HuH-7 (cell line): Measurements from ENCODE around the gene FARS2.

Source experiments
- DNase-seq: peaks from one replicate; pipeline ENCODE4 v3.0.0; 2011; ENCODE audit warnings: low spot score

Gene FARS2

GRCh38 chr6:5582762-5583161, 321.4 kb downstream of the FARS2 start:
- no peak for DNase-seq

GRCh38 chr6:5583528-5583927, 322.2 kb downstream of the FARS2 start:
- DNase-seq, result no peak

- DNase-seq, result no peak
Measured at GRCh38 chr6:5584078-5584482, 322.8 kb downstream of the FARS2 start.

DNA sequence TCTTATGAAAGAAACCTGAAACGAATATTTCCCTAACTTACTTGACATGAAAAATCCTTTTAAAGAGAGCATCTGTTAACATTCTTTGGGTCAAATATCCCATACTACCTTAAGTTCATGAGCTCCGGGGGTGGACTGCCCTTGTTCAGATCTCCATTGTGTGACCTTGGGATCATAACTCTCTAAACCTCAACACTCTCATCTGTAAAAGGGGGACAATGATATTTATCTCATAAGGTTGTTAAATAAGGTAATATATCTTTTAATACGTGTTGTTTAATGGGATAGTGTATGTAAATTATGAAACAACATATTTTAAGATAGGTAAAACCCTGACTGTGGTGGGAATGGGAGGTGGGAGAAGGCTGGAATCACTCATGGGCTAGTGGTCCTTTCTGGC, 326.3 kb downstream of the FARS2 start:
- DNase-seq, result no peak

- DNase-seq, result no peak
Measured at GRCh38 chr6:5589422-5590141, 328.3 kb downstream of the FARS2 start.

GRCh38 chr6:5590187-5590586, 328.9 kb downstream of the FARS2 start:
- no peak for DNase-seq

DNA sequence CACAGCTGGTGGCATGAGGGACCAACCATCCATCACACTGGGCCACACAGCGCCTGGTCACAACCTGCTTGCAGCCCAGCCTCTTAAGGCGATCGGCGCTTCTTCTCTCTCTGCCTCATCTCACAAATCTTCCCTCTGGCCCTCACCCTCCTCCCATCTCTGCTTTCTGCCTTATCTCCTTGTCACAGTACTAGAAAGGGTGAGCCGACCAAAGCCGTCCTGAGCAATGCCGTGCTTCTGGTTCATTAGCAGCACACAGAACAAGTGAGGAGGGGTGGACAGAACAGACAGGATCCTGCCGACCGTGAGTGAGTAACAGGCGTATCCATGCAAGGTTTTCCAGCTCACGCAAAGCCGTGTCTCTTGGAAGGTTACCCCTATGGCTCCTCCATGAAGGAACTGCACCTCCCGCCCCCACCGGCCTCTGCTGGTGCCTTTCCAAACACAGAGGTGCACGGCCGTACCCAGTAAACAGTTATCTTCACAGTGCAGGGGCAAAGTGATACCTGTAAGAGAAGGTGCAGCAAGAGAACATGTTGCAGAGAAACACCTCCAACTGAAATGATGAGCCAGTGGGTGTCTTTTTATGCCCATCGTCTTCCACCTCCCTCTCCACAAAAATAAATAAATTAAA, 331.7 kb downstream of the FARS2 start:
- DNase-seq, result no peak

- DNase-seq, result no peak
Measured at GRCh38 chr6:5595184-5595583, 333.9 kb downstream of the FARS2 start.

DNA sequence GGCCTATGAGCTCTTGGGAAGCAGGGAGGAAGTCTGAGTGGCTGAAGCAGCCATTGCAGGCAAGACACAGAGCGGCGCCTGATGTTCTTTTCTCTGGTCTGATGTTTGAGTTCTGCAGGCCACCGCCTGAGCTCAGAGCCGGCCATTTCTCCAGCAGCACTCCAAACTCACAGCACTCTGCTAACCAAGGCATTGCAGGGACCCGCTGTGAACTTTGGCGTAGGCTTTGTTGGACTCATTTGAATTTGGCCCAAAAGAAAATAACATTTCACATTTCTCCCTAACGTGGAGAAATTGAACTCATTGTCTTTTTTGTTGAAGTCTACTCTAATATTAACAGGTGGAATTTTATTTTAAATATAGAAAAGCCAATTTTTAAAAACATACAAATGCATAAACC, 336.1 kb downstream of the FARS2 start:
- no peak for DNase-seq

- no peak for DNase-seq
Measured at GRCh38 chr6:5598123-5598522, 336.8 kb downstream of the FARS2 start.

- DNase-seq, result no peak
Measured at GRCh38 chr6:5599127-5599526, 337.8 kb downstream of the FARS2 start.

DNA sequence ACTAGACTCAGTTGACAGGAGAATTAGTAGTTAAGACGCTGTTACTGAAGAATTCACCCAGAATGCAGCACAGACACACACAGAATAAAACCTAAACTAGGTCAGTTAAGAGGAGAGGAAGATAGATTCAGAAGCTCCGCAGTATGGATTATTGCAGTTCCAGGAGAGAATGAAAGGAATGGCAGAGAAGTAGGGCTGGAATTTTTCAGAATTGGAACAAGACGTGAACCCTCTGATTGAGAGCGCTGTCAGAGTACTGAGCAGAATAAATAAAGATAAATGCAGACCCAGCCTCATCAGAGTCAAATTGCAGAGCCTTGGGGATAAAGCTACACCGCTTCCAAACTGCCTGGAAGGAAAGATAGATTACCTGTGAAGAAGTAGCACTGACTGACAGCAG, 344.6 kb downstream of the FARS2 start:
- no peak for DNase-seq

DNA sequence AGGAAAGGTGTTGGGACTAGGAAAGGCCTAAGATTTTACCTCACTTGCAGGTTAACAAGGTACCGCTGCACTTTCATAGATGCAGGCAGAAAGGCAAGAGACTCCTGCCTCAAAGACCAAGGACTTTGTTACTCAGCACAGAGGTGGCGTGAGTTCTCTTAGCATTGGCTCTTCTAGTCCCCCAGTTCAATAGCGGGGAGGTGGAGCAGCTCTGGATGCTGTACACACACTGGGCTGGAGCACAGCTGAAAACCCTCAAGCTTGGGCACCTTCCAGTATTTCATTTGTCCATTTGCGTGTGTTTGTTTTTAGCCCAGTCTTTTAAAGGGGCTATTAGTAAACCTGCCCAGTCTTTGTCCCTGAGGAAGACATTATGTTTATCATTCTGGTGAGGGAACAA, 345.2 kb downstream of the FARS2 start:
- no peak for DNase-seq

DNA sequence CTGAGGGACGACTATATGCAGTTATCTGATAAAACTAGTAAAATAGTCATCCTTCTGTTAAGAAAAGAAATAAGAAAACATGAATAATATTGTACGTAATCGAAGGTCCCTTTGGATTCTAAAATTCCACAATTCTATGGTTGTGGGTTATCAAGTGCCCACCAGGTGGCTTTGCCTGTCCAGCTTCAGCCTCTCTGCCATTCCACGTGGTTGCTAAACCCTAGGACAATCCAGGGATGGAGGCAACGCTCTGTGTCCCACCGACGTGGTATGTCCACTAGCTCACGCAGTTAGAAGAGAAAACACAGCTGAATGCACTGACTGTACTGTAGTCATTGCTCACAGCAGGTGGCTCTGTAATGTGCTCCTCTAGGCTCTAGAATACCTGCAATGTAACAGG, 349.3 kb downstream of the FARS2 start:
- no peak for DNase-seq

GRCh38 chr6:5617179-5617578, 355.9 kb downstream of the FARS2 start:
- DNase-seq, result no peak

DNA sequence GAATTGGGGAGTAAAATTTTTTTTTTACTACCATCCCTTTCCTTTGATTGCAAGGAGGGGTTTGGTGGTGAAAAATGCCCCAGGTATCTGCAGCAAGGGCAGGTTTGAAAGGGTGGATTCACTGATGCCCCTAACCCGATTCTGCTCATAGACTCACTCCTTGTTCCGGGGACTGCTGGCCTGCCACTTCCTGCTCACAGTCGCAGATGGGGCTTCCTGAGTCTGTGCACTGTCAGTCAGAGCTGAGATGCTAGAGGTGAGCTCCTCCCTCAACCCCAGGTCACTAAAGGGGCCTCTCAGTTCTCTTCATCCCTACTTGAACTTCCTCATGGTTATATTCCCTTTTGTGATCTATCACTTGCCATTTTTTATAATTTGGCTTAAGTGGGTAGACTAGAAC, 357.9 kb downstream of the FARS2 start:
- DNase-seq, result no peak

- no peak for DNase-seq
Measured at GRCh38 chr6:5622276-5623005, 361.1 kb downstream of the FARS2 start.

GRCh38 chr6:5623769-5624168, 362.5 kb downstream of the FARS2 start:
- no peak for DNase-seq

- no peak for DNase-seq
Measured at GRCh38 chr6:5624256-5624655, 362.9 kb downstream of the FARS2 start.

- DNase-seq, result no peak
Measured at GRCh38 chr6:5626727-5627426, 365.6 kb downstream of the FARS2 start.

- DNase-seq, result no peak
Measured at GRCh38 chr6:5630636-5631035, 369.3 kb downstream of the FARS2 start.

GRCh38 chr6:5632348-5632935, 371.1 kb downstream of the FARS2 start:
- no peak for DNase-seq
